GM12878 (cell line): Measurements from ENCODE around the gene JAG1. TPM values are rescaled to one million over a fixed set of nuclear protein-coding genes. Genes with fewer than 3 reads are reported as not detected.

ENCODE experiments used
- E2F4 ChIP-seq: IDR thresholded peaks from 2 replicates; pipeline ENCODE4 v1.6.1; 2012; ENCODE audit warnings: low read depth, low read length, improper control_type of control experiment
- MEF2A ChIP-seq: IDR thresholded peaks from 2 replicates; pipeline ENCODE4 v1.6.1; 2011; ENCODE audit warnings: low read depth, mild to moderate bottlenecking, low read length, moderate library complexity; ENCODE audit not compliant: insufficient read depth
- MEF2B ChIP-seq: fragments of 450-650 bp; IDR thresholded peaks from 2 replicates; pipeline ENCODE4 v1.6.1; 2018; ENCODE audit warnings: mild to moderate bottlenecking, moderate library complexity; ENCODE audit not compliant: partially characterized antibody, poor library complexity, severe bottlenecking
- MYB ChIP-seq: fragments of 150-350 bp; IDR thresholded peaks from 2 replicates; pipeline ENCODE4 v1.6.1; 2014; ENCODE audit warnings: mild to moderate bottlenecking, low read depth, low read length, borderline replicate concordance
- MYC ChIP-seq: IDR thresholded peaks from 2 replicates; pipeline ENCODE4 v1.6.1; 2011; ENCODE audit warnings: mild to moderate bottlenecking, low read length, moderate library complexity, inconsistent platforms; ENCODE audit not compliant: insufficient read depth, insufficient replicate concordance, insufficient read length, severe bottlenecking
- NBN ChIP-seq: fragments of 450-650 bp; IDR thresholded peaks from 2 replicates; pipeline ENCODE4 v1.6.1; 2016
- NKRF ChIP-seq: fragments of 450-650 bp; conservative IDR thresholded peaks from 2 replicates; pipeline ENCODE4 v1.6.1; 2017; ENCODE audit warnings: mild to moderate bottlenecking, moderate library complexity
- SIX5 ChIP-seq: IDR thresholded peaks from 2 replicates; pipeline ENCODE4 v1.6.1; 2011; ENCODE audit warnings: mild to moderate bottlenecking, low read depth, low read length, moderate library complexity; ENCODE audit not compliant: severe bottlenecking
- SP1 ChIP-seq: IDR thresholded peaks from one replicate; pipeline ENCODE4 v1.6.1; 2011; ENCODE audit warnings: low read depth, low read length
- SUPT20H ChIP-seq: IDR thresholded peaks from 2 replicates; pipeline ENCODE4 v1.6.1; 2011; ENCODE audit warnings: low read depth, mild to moderate bottlenecking, low read length, moderate library complexity, borderline replicate concordance; ENCODE audit not compliant: control insufficient read depth
- TBL1XR1 ChIP-seq: IDR thresholded peaks from 2 replicates; pipeline ENCODE4 v1.6.1; 2012; ENCODE audit warnings: low read depth, low read length, improper control_type of control experiment
- TCF12 ChIP-seq: IDR thresholded peaks from 2 replicates; pipeline ENCODE4 v1.6.1; 2011; ENCODE audit warnings: low read depth, mild to moderate bottlenecking, low read length
- USF1 ChIP-seq: IDR thresholded peaks from 2 replicates; pipeline ENCODE4 v1.6.1; 2011; ENCODE audit warnings: borderline replicate concordance, low read depth, mild to moderate bottlenecking, moderate library complexity, mixed read lengths, low read length; ENCODE audit not compliant: insufficient read depth; ENCODE audit errors: extremely low read length
- polyA plus RNA-seq, 11 experiments: library from polyadenylated mRNA; depleted of rRNA in 4 of 11; unstranded in 6 of 11; stranded (reverse) in 5 of 11; fragments of >200 nt; fragmentation: Nextera tagmentation in 4 of 11; fragmentation: Illumina TruSeq in 1 of 11; extraction: Ambion mirVana in 4 of 11; extraction: Trizol in 1 of 11; gene quantifications; 1 replicate in 1 of 11; 2 replicates in 10 of 11; pipeline versions ENCODE4 v1.2.1 to v1.2.3, GENCODE V29; 2011 to 2016; ENCODE audit warnings: inconsistent platforms in 2 of 11, missing spikeins in 2 of 11, low read depth in 1 of 11
- total RNA-seq, 4 experiments: library from RNA; depleted of rRNA in 3 of 4; stranded (reverse); fragments of >200 nt in 3 of 4; fragmentation: Illumina TruSeq in 1 of 4; extraction: Trizol in 1 of 4; gene quantifications; 2 replicates each; pipeline versions ENCODE4 v1.2.1 to v1.2.3, GENCODE V29; 2013 to 2021
- TF ChIP-seq, protein P1 (sequence below): IDR thresholded peaks from 2 replicates; pipeline ENCODE4 v1.6.1; 2011; ENCODE audit warnings: borderline replicate concordance, low read depth, mild to moderate bottlenecking, moderate library complexity, low read length; ENCODE audit not compliant: insufficient read depth, poor library complexity, severe bottlenecking
- TF ChIP-seq, protein P2 (sequence below): fragments of 450-650 bp; IDR thresholded peaks from 2 replicates; pipeline ENCODE4 v1.6.1; 2016; ENCODE audit warnings: mild to moderate bottlenecking
- TF ChIP-seq, protein P3 (sequence below): fragments of 450-650 bp; IDR thresholded peaks from 2 replicates; pipeline ENCODE4 v1.6.1; 2017; ENCODE audit warnings: low read depth, mild to moderate bottlenecking, moderate library complexity
- TF ChIP-seq, protein P4 (sequence below): fragments of 450-650 bp; IDR thresholded peaks from 2 replicates; pipeline ENCODE4 v1.6.1; 2017; ENCODE audit warnings: borderline replicate concordance

JAG1 gene
- total and polyA plus RNA-seq, 10 of the 15 experiments (the other 5 are each of a cell fraction or from before 2014, with no cell fraction given), result 0.66 to 6.9 (median 1.8) TPM

DNA sequence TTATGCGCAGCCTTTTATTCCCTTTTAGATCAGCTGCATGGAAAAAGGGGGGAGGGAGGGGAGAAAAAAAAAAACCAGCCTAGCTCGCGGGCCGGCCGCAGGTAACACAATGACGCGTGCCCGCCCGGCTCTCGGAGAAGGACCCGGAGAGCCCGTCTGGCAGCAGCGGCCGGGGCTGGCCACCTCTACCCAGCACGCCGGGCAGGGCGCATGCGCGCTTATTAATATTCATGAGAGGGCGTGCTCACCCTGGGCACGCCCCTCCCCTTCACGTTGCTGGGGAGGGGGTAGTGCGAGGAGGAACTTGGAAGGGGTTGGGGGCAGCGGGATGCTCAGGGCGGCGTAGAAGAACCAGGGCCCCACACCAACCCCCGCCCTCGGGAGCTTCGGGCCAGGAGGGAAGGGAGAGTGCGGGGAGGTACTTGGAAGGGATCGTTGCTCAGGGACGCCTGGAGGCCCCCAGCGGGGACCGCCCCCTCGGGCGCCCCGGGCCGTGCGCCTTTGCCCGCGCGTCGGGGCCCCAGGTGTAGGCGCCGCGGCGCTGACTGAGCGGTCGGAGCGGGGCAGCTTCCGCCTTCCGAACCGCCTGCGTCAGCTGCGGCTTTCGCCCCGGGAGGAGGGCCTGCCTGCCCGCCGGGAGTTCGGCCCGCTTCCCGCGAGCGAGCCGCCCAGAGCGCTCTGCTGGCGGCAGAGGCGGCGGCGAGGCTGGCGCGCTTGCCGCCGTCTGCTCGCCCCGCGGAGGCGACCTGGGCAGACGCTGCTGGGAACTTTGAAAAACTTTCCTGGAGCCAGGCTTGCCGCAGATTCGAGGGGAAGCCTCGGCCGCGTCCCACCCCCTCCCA is at the start of gene JAG1 (continued):
- TF ChIP-seq, protein P1, sequence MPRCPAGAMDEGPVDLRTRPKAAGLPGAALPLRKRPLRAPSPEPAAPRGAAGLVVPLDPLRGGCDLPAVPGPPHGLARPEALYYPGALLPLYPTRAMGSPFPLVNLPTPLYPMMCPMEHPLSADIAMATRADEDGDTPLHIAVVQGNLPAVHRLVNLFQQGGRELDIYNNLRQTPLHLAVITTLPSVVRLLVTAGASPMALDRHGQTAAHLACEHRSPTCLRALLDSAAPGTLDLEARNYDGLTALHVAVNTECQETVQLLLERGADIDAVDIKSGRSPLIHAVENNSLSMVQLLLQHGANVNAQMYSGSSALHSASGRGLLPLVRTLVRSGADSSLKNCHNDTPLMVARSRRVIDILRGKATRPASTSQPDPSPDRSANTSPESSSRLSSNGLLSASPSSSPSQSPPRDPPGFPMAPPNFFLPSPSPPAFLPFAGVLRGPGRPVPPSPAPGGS, result peak; percentile 40
- TF ChIP-seq NKRF, result peak; percentile 60
- no peak for TF ChIP-seq USF1
- TF ChIP-seq TCF12, result peak; percentile 39; the same call in 1 of the 2 replicates
- TF ChIP-seq E2F4, result no peak
- TF ChIP-seq MYC, result no peak
- TF ChIP-seq, protein P2, sequence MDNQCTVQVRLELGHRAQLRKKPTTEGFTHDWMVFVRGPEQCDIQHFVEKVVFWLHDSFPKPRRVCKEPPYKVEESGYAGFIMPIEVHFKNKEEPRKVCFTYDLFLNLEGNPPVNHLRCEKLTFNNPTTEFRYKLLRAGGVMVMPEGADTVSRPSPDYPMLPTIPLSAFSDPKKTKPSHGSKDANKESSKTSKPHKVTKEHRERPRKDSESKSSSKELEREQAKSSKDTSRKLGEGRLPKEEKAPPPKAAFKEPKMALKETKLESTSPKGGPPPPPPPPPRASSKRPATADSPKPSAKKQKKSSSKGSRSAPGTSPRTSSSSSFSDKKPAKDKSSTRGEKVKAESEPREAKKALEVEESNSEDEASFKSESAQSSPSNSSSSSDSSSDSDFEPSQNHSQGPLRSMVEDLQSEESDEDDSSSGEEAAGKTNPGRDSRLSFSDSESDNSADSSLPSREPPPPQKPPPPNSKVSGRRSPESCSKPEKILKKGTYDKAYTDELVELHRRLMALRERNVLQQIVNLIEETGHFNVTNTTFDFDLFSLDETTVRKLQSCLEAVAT, result peak; percentile 23; the same call in 1 of the 2 replicates
- TF ChIP-seq TBL1XR1, result no peak
- no peak for TF ChIP-seq MEF2A
- TF ChIP-seq SP1, result no peak
- TF ChIP-seq, protein P3, sequence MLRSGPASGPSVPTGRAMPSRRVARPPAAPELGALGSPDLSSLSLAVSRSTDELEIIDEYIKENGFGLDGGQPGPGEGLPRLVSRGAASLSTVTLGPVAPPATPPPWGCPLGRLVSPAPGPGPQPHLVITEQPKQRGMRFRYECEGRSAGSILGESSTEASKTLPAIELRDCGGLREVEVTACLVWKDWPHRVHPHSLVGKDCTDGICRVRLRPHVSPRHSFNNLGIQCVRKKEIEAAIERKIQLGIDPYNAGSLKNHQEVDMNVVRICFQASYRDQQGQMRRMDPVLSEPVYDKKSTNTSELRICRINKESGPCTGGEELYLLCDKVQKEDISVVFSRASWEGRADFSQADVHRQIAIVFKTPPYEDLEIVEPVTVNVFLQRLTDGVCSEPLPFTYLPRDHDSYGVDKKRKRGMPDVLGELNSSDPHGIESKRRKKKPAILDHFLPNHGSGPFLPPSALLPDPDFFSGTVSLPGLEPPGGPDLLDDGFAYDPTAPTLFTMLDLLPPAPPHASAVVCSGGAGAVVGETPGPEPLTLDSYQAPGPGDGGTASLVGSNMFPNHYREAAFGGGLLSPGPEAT, result peak; percentile 23; the same call in 1 of the 2 replicates
- no peak for TF ChIP-seq SUPT20H
- TF ChIP-seq, protein P4, sequence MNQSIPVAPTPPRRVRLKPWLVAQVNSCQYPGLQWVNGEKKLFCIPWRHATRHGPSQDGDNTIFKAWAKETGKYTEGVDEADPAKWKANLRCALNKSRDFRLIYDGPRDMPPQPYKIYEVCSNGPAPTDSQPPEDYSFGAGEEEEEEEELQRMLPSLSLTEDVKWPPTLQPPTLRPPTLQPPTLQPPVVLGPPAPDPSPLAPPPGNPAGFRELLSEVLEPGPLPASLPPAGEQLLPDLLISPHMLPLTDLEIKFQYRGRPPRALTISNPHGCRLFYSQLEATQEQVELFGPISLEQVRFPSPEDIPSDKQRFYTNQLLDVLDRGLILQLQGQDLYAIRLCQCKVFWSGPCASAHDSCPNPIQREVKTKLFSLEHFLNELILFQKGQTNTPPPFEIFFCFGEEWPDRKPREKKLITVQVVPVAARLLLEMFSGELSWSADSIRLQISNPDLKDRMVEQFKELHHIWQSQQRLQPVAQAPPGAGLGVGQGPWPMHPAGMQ, result no peak
- TF ChIP-seq NBN, result no peak
- no peak for TF ChIP-seq SIX5
- TF ChIP-seq MYB, result no peak
- TF ChIP-seq MEF2B, result no peak
